ENCODE measurements around the gene IKZF1. TPM values are rescaled to one million over a fixed set of nuclear protein-coding genes. Genes with fewer than 3 reads are reported as not detected.
A peak's percentile ranks its signal among the peaks of the same experiment; 100 is the strongest.

Gene IKZF1
- total and polyA plus RNA-seq, 2 of the 13 experiments (the other 11 are each of a cell fraction or from before 2014, with no cell fraction given): not detected

GRCh38 chr7:50449501-50449880 lies 145.0 kb downstream of the IKZF1 start:
- Histone ChIP-seq H4K20me1 (ENCODE audit: insufficient read depth, low read length) (no peaks in the 10 kb centered on the region), H3K27ac (ENCODE audit: extremely low read length, insufficient read depth, low read length) (peak overlapping the region; percentile 51), H3K9ac (ENCODE audit: insufficient read depth, low read depth, low read length) (peak overlapping the region; percentile 70), H3K9me3 (ENCODE audit: low read length) (no peaks in the 10 kb centered on the region), H3K4me1 (ENCODE audit: insufficient read depth, low read length) (peaks cover 38% of the 10 kb centered on the region), H2AFZ (ENCODE audit: low read length) (no peak overlapping the region), H3K4me3 (replicated peaks in 1 of 3; ENCODE audit: insufficient read depth in 1 of 3, low read depth in 2 of 3, low read length in 3 of 3) (peak overlapping the region; percentile 72 to 96 (median 90)), H3K79me2 (ENCODE audit: insufficient read depth, low read length) (peaks cover 8% of the 10 kb centered on the region), H3K4me2 (ENCODE audit: low read depth, low read length) (peak overlapping the region; percentile 75), H3K36me3 (replicated peaks in 1 of 2; ENCODE audit: control insufficient read depth in 1 of 2, insufficient read depth in 2 of 2, low read length in 2 of 2) (peaks cover 2 to 9% of the 10 kb centered on the region in 2 experiments; a peak in 2 of 5 replicates), H3K27me3 (ENCODE audit: control insufficient read depth in 1 of 2, insufficient read depth in 2 of 2, low read length in 2 of 2) (no peaks in the 10 kb centered on the region)
- ATAC-seq (peak; percentile 35), DNase-seq (ENCODE audit: low spot score) (no peak), FAIRE-seq (no peak)
- CTCF ChIA-PET (ENCODE audit: low intra/inter-chr PET ratio, low total read pairs): no interaction called here
- intact Hi-C loops (cut with micrococcal nuclease; ENCODE audit: unreplicated experiment) (no loop called here), in situ Hi-C loops (cut with HindIII; ENCODE audit: extremely low pct_ligation_motif_present, low pct_unique_long_range_greater_than_20kb) (no loop called here)
- POLR2A ChIA-PET: interaction anchor here (1.4 kb wide), 1 partner anchor 14 kb away, joined by 4 read pairs; no protein-coding TSS in a partner anchor
- no TSS peak for BruUV-seq (replicated peaks)
- TF ChIP-seq ARID5B (CRISPR knock-in tag; IDR thresholded peaks at IDR 0.05) (no peak), U2AF1 (optimal IDR thresholded peaks at IDR 0.05; ENCODE audit: low read depth, low read length) (no peak), HNRNPK (IDR thresholded peaks at IDR 0.05; ENCODE audit: low read depth, low read length, poor library complexity, severe bottlenecking) (no peak), ZNF296 (CRISPR knock-in tag; conservative IDR thresholded peaks at IDR 0.05) (no peak), EHMT2 (IDR thresholded peaks at IDR 0.05; ENCODE audit: borderline replicate concordance, low read depth, low read length) (no peak), ZNF777 (CRISPR knock-in tag; IDR thresholded peaks at IDR 0.05) (no peak), KLF15 (CRISPR knock-in tag; IDR thresholded peaks at IDR 0.05; ENCODE audit: borderline replicate concordance) (no peak), MTERF4 (CRISPR knock-in tag; IDR thresholded peaks at IDR 0.05) (no peak), SMAD3 (CRISPR knock-in tag; IDR thresholded peaks at IDR 0.05) (no peak), ZNF331 (CRISPR knock-in tag; IDR thresholded peaks at IDR 0.05) (no peak), ZNF333 (CRISPR knock-in tag; IDR thresholded peaks at IDR 0.05; ENCODE audit: borderline replicate concordance) (no peak), MLLT10 (CRISPR knock-in tag; IDR thresholded peaks at IDR 0.05) (no peak)
- WGBS (ENCODE audit: low lambda C conversion rate): 1% methylated on average over 5 of the region's 5 CpGs
